Measurements from ENCODE around the gene XPC.

XPC gene

GRCh38 chr3:14206548-14207177 is 28.3 kb upstream of the XPC start:
- no peak for DNase-seq

- no peak for DNase-seq
Observed at GRCh38 chr3:14204515-14205284, 26.3 kb upstream of the XPC start.

- DNase-seq, result peak; percentile 4
Observed at GRCh38 chr3:14203521-14204079, 25.2 kb upstream of the XPC start.

- no peak for DNase-seq
Observed at GRCh38 chr3:14202874-14203520, 24.6 kb upstream of the XPC start.

- DNase-seq, result no peak
Observed at GRCh38 chr3:14201940-14202684, 23.7 kb upstream of the XPC start.

DNA sequence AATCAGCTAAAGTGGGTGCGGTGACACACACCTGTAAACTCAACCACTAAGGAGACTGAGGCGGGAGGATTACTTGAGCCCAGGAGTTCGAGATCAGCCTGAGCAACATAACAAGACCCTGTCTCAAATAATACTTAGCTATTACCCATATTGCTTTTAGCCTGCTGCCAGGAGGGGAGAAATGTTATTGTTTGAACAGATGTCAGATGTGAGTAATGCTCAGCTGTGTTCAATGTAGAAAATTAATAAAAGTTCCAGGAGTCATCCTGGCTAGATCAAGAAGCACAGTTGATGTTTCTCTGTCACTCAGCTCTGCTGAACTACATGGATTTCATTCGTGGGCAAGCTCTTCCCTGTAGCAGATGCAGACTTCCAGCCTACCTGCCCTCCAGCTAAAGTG is 22.4 kb upstream of the XPC start:
- DNase-seq, result no peak

DNA sequence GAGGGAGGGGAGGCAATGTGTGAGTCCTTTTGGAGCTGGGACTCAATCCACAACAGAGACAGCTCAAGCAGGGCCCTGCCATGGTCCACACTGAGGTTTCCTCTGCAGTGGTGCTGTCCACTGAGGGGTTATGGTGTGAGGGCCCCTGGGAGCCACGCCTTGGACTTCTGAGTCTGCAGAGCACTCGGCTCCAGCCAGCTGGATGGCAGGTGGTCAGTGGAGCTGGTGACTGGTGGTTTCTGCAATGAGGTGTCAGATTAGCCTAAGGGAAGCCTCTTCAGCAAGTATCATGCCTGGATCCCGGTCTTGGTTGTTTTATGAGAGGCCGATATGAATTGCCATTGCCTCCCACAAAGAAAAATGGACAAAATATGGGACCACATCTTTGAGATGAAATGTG is 21.9 kb upstream of the XPC start:
- no peak for DNase-seq

GRCh38 chr3:14199641-14200040 is 21.2 kb upstream of the XPC start:
- no peak for DNase-seq

DNA sequence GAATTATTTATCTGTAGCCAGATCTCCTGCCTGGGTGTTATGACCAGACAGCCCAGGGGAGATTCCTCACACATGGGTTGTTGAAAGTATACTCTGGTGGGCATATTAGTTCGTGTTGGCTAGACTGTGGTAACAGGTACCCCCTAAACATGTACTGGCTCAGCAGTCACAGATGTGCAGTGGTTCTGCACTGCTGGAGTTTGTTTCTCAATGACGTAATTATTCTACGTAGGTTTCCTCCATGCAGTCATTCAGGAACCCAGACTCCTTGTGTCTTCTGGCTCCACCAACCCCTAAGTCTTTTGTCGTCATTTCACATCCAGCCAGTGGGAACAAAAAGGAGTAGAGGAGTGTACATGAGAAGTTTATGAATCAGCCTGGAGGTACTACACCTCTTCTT is 16.5 kb upstream of the XPC start:
- no peak for DNase-seq

- no peak for DNase-seq
Observed at GRCh38 chr3:14188041-14188754, 9.8 kb upstream of the XPC start.

DNA sequence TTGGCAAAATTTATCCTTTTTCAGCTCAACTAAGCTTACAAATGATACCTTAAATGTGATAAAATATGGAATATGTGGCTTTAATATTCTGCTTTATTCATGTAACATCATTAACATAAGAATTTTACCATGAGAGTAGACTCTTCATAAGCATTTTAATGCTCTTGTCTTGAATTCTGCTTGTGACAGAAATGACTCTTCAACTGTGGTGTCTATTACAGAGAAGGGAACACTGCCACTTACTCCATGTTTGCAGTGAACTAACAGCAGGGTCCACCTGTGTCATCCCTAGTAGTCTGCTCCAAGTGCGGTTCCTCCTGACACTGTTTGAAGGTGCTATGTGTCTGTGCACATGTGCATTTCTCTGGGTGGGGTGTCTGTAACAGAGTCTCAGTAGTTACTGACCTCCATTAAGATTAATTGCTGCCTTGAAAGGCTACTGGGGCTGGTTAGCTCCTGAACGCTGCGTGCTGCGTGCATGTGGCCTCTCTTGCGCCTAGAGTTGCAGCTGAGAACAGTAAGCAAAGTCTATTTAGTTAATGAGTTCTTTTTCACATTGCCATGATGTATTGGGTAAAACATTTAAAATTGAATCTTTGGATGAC is 8.6 kb upstream of the XPC start:
- no peak for DNase-seq

GRCh38 chr3:14183015-14183577 is 4.7 kb upstream of the XPC start:
- DNase-seq, result no peak

GRCh38 chr3:14181253-14181652 is 2.9 kb upstream of the XPC start:
- DNase-seq, result no peak

DNA sequence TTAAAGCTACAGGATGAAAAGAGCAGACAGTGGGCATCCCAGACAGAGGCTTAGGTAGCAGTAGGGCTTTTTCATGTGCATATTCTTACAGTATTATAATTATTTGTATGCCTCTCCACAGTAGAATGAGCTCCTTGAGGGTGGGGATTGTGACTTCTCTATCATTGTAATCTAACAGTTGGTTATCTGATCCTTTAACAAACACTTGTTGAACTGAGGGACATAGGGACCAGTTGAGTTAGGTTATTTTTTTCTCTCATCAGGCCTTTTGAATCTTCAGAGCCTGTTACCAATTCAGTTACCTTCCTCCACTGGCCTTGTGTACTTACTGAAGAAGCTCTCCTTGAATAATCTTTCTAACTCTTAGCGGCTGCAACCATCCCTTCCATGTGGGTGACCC is 1.4 kb upstream of the XPC start:
- DNase-seq, result no peak

- no peak for DNase-seq
Observed at GRCh38 chr3:14179114-14179465, 689 bp upstream of the XPC start.

DNA sequence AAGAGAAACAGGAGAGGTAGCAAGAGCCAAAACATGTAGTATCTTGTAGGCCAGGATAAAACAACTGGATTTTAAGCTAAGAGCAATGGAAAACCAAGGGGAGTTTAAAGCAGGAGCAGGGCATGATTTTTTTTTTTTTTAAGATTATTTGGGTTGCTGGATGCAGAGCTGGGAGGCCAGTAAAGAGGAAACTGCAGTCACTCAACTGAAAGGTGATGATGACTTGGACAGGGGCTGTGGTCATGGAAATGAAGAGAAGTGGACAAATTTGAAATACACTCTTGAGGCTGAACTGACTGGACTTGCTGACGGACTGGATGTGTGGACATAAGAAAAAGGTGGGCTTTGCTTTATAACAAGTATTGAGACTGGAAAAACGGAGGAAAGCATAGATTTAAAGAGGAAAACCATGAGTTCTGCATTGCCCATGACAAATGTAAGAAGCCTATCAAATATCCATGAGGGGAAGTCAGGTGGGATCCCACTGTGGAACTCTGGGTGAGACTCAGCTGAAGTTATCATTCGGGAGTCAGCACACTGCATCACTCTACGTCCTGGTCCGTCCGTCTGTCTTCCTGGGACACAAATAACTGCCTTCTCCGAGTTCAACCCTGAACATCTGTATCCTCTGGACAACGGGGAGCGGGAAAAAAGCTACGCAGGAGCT is 688 bp downstream of the XPC start:
- no peak for DNase-seq

- DNase-seq, result no peak
Observed at GRCh38 chr3:14175383-14176037, 2.9 kb downstream of the XPC start.

DNA sequence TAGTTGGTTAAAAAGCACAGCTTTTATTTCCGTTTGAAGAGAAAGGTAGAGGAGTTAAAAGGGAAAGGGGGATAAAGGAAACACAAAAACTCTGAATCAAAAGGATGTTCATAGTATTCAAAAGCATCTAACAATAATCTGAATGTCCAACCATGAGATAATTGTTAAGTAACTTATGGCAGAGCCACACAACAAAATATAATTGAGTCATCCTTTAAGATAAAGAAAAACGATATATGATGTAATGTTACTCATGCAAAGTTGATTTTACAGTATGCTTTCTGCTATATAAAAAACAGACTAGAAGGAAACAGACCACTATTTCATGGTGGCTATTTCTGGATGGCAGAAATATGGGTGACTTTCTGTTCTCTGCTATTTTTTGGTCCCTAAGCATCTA is 3.9 kb downstream of the XPC start:
- DNase-seq, result no peak

- no peak for DNase-seq
Observed at GRCh38 chr3:14172496-14172895, 5.9 kb downstream of the XPC start.

- DNase-seq, result no peak
Observed at GRCh38 chr3:14170531-14171159, 7.8 kb downstream of the XPC start.

Measured in NCI-H1048 (cell line).